ENCODE data around the gene AGK.

- TF ChIP-seq EZH2 (IDR thresholded peaks at IDR 0.05; ENCODE audit: low read length, unreplicated experiment), result no peak
- no peak for TF ChIP-seq CTCF (conservative IDR thresholded peaks at IDR 0.05; ENCODE audit: low read depth, low read length)
- TF ChIP-seq EZH2phosphoT487 (IDR thresholded peaks at IDR 0.05; ENCODE audit: borderline replicate concordance, low read length), result no peak
These were observed 127.8 kb downstream of the AGK start for GRCh38 chr7:141679014-141679413.
